Measurements from ENCODE around the gene GRB7. TPM values are rescaled to one million over a fixed set of nuclear protein-coding genes. Genes with fewer than 3 reads are reported as not detected.
A peak's percentile ranks its signal among the peaks of the same experiment; 100 is the strongest.

GRB7 gene
- total and polyA plus RNA-seq, 10 of the 15 experiments (the other 5 are each of a cell fraction or from before 2014, with no cell fraction given), result 0.05 to 0.34 (median 0.19) TPM; not detected in 4

DNA sequence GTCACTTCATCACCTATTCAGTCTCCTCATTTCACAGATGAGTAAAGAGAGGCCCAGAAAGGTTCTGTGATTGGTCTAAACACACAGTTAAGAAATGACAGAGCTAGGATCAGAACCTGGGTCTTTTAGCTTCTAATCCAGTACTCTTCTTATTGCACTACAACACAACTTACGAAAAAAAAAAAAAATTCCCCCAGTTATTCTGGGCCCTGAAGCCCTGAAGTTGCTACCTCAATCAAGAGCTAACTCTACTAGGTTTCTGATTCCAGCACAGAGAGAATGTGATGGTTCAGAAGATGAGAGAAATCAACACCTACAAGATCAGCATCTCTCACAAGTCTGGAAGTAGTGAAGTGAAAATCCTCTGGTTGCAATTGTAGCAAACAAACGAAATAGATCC lies 37.3 kb downstream of the GRB7 start (continued):
- TF ChIP-seq, protein P1, sequence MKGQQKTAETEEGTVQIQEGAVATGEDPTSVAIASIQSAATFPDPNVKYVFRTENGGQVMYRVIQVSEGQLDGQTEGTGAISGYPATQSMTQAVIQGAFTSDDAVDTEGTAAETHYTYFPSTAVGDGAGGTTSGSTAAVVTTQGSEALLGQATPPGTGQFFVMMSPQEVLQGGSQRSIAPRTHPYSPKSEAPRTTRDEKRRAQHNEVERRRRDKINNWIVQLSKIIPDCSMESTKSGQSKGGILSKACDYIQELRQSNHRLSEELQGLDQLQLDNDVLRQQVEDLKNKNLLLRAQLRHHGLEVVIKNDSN (IDR thresholded peaks at IDR 0.05; ENCODE audit: borderline replicate concordance, extremely low read length, insufficient read depth, low read depth, low read length), result no peak
- TF ChIP-seq, protein P2, sequence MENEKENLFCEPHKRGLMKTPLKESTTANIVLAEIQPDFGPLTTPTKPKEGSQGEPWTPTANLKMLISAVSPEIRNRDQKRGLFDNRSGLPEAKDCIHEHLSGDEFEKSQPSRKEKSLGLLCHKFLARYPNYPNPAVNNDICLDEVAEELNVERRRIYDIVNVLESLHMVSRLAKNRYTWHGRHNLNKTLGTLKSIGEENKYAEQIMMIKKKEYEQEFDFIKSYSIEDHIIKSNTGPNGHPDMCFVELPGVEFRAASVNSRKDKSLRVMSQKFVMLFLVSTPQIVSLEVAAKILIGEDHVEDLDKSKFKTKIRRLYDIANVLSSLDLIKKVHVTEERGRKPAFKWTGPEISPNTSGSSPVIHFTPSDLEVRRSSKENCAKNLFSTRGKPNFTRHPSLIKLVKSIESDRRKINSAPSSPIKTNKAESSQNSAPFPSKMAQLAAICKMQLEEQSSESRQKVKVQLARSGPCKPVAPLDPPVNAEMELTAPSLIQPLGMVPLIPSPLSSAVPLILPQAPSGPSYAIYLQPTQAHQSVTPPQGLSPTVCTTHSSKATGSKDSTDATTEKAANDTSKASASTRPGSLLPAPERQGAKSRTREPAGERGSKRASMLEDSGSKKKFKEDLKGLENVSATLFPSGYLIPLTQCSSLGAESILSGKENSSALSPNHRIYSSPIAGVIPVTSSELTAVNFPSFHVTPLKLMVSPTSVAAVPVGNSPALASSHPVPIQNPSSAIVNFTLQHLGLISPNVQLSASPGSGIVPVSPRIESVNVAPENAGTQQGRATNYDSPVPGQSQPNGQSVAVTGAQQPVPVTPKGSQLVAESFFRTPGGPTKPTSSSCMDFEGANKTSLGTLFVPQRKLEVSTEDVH (IDR thresholded peaks at IDR 0.05; ENCODE audit: low read depth, partially characterized antibody), result no peak

DNA sequence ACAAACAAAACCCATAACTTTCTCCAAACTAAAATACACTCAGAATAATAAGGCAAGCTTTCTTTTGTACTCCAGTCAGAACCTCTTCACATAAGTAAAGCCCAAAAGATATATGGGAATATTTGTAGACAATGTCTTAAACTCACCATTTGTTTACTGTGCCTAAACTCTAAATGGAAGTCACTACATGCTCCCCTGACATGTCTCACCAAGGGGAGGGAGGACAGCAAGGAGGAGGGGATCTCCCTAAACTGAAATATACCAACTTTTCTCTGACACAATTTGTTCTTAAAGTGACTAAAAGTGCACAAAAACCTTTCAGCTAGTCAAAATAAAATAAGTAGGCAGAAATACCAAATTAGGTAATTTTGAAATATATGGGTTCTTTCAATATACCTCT lies 38.5 kb downstream of the GRB7 start:
- SMC1A ChIA-PET (ENCODE audit: uncharacterized antibody, unreplicated experiment), result interaction anchor here (0.7 to 4.9 kb wide), 18 partner anchors 9 to 150 kb away, joined by 3 to 60 read pairs (median 5); no protein-coding TSS in a partner anchor
- Histone ChIP-seq H3K79me2 (ENCODE audit: control insufficient read depth, insufficient read depth, low read length) (peaks cover 90% of the 10 kb centered on the region), H3K4me2 (ENCODE audit: control insufficient read depth, insufficient read depth) (peak overlapping the region; percentile 93), H3K9me3 (replicated peaks; ENCODE audit: control insufficient read depth, insufficient read depth, low read length) (no peaks in the 10 kb centered on the region; the same call in 2 of the 3 replicates), H3K27ac (ENCODE audit: control insufficient read depth, insufficient read depth) (peak overlapping the region; percentile 95), H3K4me1 (ENCODE audit: control insufficient read depth, insufficient read depth, low read length) (peaks cover 56% of the 10 kb centered on the region), H2AFZ (ENCODE audit: control insufficient read depth, low read depth, low read length) (no peak overlapping the region), H4K20me1 (ENCODE audit: control insufficient read depth, insufficient read depth) (no peaks in the 10 kb centered on the region), H3K9ac (ENCODE audit: control insufficient read depth, insufficient read depth, low read length) (peak overlapping the region; percentile 89), H3K27me3 (replicated peaks in 1 of 2; ENCODE audit: control insufficient read depth in 2 of 2, insufficient read depth in 2 of 2, low read length in 1 of 2) (no peaks in the 10 kb centered on the region), H3K36me3 (ENCODE audit: control insufficient read depth in 2 of 2, insufficient read depth in 2 of 2, low read length in 1 of 2) (peaks cover 2 to 16% of the 10 kb centered on the region in 2 experiments), H3K4me3 (peak overlapping the region; percentile 79)
- ATAC-seq (no peak), DNase-seq (ENCODE audit: low read depth, low spot score) (no peak), FAIRE-seq (no peak)
- RAD21 ChIA-PET (ENCODE audit: unreplicated experiment), result interaction anchor here (0.8 to 3.9 kb wide), 10 partner anchors 9 to 153 kb away, joined by 3 to 64 read pairs (median 10); partner anchors contain the start of gene IKZF3
- intact Hi-C loops (cut with micrococcal nuclease; ENCODE audit: unreplicated experiment) (loop anchor here (5.0 kb wide), 1 partner anchor 86 kb away; the partner anchor contains the start of gene IKZF3), in situ Hi-C loops (cut with MboI) (no loop called here)
- CTCF ChIA-PET, result interaction anchor here (0.6 to 3.8 kb wide), 15 partner anchors 10 to 569 kb away, joined by 3 to 30 read pairs (median 6); partner anchors contain the start of gene PSMD3
- POLR2A ChIA-PET, result interaction anchor here (0.6 to 4.9 kb wide), 11 partner anchors 9 to 904 kb away, joined by 3 to 81 read pairs (median 5); partner anchors contain the start of gene IKZF3
- BruUV-seq (replicated peaks), result no TSS peak
- TF ChIP-seq CBFB (IDR thresholded peaks at IDR 0.05; ENCODE audit: low read depth), result no peak
- TF ChIP-seq CBX5 (IDR thresholded peaks at IDR 0.05; ENCODE audit: low read depth), result no peak
- 0 out of 4 replicates have a peak, but pooled peaks of 1 of the 2 experiments have one; percentile 10 for TF ChIP-seq BHLHE40 (IDR thresholded peaks at IDR 0.05; ENCODE audit: borderline replicate concordance in 1 of 2, low read depth in 2 of 2, low read length in 1 of 2)
- TF ChIP-seq POLR2A (IDR thresholded peaks at IDR 0.05; ENCODE audit: low read depth, low read length), result no peak
- 0 out of 2 replicates have a peak, but pooled peaks have one; percentile 21 for TF ChIP-seq JUNB (IDR thresholded peaks at IDR 0.05)
- TF ChIP-seq FOXM1 (IDR thresholded peaks at IDR 0.05; ENCODE audit: low read depth, low read length), result 0 out of 2 replicates have a peak, but pooled peaks have one; percentile 14
- TF ChIP-seq, protein P3, sequence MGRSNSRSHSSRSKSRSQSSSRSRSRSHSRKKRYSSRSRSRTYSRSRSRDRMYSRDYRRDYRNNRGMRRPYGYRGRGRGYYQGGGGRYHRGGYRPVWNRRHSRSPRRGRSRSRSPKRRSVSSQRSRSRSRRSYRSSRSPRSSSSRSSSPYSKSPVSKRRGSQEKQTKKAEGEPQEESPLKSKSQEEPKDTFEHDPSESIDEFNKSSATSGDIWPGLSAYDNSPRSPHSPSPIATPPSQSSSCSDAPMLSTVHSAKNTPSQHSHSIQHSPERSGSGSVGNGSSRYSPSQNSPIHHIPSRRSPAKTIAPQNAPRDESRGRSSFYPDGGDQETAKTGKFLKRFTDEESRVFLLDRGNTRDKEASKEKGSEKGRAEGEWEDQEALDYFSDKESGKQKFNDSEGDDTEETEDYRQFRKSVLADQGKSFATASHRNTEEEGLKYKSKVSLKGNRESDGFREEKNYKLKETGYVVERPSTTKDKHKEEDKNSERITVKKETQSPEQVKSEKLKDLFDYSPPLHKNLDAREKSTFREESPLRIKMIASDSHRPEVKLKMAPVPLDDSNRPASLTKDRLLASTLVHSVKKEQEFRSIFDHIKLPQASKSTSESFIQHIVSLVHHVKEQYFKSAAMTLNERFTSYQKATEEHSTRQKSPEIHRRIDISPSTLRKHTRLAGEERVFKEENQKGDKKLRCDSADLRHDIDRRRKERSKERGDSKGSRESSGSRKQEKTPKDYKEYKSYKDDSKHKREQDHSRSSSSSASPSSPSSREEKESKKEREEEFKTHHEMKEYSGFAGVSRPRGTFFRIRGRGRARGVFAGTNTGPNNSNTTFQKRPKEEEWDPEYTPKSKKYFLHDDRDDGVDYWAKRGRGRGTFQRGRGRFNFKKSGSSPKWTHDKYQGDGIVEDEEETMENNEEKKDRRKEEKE (IDR thresholded peaks at IDR 0.05), result 0 out of 2 replicates have a peak, but pooled peaks have one; percentile 20
- TF ChIP-seq, protein P4, sequence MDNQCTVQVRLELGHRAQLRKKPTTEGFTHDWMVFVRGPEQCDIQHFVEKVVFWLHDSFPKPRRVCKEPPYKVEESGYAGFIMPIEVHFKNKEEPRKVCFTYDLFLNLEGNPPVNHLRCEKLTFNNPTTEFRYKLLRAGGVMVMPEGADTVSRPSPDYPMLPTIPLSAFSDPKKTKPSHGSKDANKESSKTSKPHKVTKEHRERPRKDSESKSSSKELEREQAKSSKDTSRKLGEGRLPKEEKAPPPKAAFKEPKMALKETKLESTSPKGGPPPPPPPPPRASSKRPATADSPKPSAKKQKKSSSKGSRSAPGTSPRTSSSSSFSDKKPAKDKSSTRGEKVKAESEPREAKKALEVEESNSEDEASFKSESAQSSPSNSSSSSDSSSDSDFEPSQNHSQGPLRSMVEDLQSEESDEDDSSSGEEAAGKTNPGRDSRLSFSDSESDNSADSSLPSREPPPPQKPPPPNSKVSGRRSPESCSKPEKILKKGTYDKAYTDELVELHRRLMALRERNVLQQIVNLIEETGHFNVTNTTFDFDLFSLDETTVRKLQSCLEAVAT (IDR thresholded peaks at IDR 0.05), result no peak
- TF ChIP-seq YY1 (IDR thresholded peaks at IDR 0.05; ENCODE audit: low read depth, low read length), result no peak
- TF ChIP-seq RAD51 (IDR thresholded peaks at IDR 0.05), result no peak
- no peak for TF ChIP-seq WRNIP1 (IDR thresholded peaks at IDR 0.05; ENCODE audit: borderline replicate concordance, low read depth, low read length)
